ENCODE results near the gene DUS2.
"Not testable (repeated sequence)": the region's sequence is repeated elsewhere in the genome, so short reads cannot be mapped to it uniquely, and the experiment has no call there.

Gene DUS2

DNA sequence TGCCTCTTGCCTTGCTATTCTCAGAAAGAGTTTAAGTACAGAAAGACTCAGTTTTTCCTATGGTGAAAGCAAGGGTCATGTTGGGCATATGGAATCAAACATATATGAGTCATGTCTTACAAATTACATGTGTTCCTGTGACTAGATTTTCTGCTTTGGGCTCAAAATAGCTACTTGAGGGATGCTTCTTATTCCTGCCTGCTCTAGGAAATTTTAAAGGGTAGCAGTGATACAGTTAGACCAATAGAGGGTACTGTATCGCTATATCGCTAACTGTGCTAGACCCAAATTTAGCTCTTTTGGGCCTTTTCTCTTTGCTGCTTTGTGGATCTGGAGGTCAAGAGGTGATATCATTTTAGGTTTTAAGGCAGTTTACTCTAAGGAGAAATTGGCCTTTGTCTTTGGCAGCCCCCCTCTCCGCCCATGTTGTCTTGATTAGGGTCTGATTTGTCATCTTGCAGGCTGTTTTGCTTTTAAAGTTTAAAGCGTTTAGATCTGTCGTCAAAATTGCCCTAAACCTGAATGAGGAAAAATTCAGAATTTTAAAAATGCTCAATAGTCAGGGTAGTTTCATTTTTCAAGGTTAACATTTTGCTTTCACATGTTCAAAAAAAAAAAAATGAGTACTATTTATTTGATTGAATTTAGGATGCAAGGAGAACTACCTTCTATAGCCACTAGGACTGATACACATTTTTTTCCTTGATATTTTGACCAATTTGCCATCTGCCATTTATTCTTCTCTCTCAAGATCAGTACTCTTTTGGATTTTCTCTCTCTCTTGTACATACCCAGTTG is 70.9 kb downstream of the DUS2 start:
- DNase-seq = peak; percentile 51

DNA sequence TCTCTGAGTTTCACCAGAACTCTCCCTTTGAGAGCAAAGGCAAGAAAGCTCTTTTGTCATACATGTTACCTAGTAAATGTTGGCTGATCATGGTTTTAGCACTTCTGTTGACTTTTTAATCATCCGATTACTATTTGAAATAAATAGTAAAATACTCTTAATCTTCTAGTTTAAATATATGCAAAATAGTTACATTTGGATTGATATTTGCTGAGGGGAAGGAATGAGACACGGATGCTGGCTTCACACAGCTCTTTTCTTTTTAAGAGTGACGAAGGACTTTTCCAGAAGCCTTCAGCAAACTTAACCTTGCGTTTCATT is 71.5 kb downstream of the DUS2 start:
- no peak for DNase-seq

DNA sequence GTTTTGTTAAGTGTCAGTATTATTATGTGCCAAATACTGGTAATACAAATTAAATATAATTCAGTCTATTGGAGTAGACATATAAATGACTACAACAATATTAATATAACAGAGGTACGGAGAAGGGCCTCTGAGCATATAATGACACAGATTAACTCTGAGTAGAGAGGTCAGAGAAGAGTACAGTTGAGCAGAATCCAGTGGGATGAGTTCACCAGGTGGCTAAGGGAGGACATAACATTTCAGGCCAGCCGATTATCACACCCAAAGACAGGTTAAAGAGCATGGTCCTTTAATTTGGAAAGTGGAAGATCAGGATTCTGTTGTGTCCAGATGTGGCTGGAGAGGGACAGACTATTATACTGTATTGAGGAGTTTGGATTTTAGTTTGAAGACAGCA is 73.4 kb downstream of the DUS2 start:
- no peak for DNase-seq

DNA sequence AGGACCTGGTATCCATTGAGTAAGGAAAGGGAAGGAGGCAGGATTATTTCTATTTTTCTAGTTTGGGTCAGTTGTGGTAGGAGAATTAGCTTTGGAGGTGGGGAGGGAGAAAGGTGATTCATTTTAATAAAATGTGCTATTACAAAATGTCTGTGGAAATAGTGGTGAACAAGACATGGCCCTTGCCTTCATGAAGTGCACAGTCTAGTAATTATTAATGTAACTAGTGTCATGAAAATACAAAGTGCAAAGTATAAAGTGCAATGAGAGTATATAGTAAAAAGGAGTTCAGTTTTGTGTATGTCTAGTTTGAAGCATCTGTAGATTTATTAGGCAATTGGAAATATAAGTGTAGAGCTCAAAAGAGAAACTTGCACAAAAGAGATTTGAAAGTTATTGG is 74.0 kb downstream of the DUS2 start:
- no peak for DNase-seq

DNA sequence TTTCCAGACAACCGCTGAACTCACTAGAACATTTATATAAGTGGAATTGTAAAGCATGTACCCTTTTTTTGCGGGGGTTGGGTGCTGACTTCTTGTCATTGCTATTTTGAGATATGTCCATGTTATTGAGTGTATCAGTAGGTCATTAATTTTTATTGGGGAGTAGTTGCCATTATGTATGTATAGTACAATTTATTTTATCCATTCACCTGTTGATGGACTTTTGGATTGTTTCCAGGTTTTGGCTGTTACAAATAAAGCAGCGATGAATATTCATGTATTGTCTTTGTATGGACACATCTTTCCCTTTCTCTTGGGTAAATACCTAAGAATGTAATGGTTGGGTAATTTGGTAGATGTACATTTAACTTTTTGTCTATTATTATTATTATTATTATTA is 74.8 kb downstream of the DUS2 start:
- DNase-seq = no peak

DNA sequence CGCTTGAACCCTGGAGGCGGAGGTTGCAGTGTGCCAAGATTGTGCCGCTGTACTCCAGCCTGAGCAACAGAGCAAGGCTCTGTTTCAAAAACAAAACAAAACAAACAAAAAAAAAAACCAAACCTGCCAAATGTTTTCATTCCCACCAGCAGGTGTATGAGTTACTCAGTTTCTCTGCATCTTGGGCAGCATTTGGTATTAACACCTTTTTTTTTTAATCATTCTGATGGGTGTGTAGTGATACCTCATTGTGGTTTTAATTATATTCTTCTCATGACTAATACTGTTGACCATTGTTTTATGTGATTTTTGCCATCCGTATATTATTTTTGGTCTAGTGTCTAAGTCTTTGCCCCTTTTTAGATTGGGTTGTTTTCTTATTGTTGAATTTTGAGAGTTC is 77.4 kb downstream of the DUS2 start:
- DNase-seq = no peak

DNA sequence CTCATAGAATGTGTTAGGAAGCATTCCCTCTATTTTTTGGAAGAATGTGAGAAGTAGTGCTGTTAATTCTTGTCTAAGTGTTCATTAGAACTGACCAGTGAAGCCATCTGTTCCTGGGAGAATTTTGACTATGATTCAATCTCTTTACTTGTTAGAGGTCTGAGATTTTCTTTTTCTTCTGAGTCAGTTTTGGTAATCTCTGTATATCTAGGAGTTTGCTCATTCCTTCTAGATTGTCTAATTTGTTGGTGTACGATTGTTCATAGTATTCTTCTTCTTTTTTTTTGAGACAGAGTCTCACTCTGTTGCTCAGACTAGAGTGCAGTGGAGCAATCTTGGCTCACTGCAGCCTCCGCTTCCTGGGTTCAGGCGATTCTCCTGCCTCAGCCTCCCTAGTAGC is 82.5 kb downstream of the DUS2 start:
- no peak for DNase-seq

DNA sequence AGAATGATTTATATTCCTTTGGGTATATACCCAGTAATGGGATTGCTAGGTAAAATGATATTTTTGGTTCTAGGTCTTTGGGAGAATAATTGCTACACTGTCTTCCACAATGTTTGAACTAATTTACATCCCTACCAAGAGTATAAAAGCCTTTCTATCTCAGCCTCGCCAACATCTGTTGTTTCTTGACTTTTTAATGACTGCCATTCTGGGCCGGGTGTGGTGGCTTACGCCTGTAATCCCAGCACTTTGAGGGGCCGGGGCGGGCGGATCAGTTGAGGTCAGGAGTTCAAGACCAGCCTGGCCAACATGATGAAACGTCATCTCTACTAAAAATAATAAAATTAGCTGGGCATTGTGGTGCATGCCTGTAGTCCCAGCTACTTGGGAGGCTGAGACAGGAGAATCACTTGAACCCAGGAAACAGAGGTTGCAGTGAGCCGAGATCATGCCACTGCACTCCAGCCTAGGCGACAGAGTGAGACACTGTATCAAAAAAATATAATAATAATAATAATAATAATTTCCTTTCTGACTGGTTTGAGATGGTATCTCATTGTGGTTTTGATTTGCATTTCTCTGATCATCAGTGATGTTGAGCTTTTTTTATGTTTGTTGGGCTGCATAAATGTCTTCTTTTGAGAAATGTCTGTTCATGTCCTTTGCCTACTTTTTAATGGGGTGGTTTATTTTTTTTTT is 84.3 kb downstream of the DUS2 start:
- not testable (repeated sequence) for DNase-seq

DNA sequence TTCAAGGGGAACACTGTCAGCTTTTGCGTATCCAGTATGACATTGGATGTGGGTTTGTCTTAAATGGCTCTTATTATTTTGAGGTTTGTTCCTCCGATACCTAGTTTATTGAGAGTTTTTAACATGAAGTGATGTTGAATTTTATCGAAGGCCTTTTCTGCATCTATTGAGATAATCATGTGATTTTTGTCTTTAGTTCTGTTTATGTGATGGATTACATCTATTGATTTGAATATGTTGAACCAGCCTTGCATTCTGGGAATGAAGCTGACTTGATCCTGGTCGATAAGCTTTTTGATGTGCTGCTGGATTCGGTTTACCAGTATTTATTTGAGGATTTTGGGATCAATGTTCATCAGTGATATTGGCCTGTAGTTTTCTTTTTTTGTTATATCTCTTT is 86.1 kb downstream of the DUS2 start:
- not testable (repeated sequence) for DNase-seq

DNA sequence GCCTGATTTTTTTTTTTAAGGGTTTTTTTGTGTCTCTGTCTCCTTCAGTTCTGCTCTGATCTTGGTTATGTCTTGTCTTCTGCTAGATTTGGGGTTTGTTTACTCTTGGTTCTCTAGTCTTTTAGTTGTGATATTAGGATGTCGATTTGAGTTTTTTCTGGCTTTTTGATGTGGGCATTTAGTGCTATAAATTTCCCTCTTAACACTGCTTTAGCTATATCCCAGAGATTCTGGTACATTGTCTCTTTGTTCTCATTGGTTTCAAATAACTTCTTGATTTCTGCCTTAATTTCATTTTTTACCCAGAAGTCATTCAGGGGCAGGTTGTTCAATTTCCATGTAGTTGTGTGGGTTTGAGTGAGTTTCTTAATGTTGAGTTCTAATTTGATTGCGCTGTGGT is 87.5 kb downstream of the DUS2 start:
- not testable (repeated sequence) for DNase-seq

DNA sequence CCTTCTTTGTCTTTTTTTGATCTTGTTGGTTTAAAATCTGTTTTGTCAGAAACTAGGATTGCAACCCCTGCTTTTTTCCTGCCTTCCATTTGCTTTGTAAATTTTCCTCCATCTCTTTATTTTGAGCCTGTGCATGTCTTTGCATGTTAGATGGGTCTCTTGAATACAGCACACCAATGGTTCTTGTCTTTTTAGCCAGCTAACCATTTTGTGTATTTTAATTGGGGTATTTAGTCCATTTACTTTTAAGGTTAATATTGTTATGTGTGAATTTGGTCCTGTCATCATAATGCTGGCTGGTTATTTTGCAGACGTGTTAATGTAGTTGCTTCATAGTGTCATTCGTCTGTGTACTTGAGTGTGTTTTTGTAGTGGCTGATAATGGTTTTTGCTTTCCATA is 88.3 kb downstream of the DUS2 start:
- no peak for DNase-seq

DNA sequence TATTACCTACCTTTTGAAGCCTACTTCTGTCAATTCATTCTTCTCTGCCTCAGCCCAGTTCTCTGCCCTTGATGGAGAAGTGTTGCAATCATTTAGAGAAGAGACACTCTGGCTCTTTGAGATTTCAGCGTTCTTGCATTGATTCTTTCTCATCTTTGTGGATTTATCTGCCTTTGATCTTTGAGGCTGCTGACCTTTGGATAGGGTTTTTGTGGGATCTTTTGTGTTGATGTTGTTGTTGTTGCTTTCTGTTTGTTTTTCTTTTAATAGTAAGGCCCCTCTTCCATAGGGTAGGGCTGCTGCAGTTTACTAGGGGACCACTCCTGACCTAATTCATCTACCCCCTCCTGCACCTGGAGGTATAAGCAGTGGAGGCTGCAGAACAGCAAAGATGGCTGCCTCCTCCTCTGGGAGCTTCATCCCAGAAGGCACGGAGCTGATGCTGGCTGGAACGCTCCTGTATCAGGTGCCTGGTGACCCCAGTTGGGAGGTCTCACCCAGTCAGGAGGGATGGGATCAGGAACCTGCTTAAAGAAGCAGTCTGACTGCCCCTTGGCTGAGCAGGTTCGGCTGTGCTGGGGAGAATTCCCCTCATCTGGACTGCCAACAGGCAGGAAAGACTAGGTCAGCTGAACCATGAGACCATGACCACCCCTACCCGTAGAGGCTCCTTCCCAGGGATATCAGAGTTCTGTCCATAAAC is 90.1 kb downstream of the DUS2 start:
- DNase-seq = no peak

DNA sequence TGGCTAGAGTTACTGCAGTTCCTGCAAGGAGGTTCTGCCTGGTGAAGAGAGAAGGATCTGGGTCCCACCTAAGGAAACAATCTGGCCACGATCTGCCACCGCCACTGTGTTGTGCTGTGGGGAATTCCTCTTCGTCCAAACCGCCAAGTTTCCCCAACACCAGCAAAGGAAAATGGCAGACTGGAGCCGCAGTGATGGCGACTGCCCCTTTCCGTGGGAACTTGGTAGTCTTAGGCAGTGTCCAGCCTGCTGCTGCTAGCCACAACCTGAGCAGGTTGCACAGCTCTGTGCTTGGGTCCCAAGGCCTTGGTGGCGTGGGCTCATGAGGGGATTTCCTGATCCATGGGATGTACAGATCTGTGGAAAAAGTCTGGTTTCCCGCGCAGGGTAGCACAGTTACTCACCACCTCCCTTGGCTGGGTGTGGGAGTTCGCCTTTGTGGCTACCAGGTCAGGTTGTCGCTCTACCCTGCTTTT is 90.7 kb downstream of the DUS2 start:
- DNase-seq = no peak

DNA sequence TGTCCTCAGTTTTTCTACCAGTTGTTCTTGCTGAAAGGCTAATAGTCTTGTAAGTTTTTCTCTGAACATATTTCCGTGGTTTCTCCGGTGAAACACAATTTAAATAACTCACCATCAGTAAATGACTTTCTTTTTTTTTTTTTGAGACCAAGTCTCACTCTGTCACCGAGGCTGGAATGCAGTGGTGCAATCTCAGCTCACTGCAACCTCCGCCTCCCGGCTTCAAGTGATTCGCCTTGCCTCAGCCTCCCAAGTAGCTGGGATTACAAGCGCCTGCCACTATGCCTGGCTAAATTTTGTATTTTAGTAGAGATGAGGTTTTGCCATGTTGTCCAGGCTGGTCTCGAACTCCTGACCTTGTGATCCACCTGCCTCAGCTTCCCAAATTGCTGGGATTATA is 91.9 kb downstream of the DUS2 start:
- DNase-seq = not testable (repeated sequence)

DNA sequence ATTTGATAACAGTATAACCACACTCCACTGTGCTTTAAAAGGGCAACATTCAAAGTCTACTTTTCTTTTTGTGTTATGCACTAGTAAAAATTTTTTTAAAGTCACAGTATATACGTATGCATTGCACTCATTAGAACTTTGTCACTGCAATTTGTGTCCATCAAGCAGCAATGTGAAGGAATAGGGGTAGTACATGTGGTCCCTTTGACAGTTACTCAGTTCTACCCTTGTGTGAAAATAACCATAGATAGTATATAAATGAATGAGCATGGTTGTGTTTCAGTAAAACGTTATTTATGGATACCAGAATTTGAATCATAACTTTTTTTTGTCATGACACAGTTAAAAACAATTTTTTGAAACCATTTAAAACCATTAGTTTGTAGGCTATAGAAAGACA is 92.8 kb downstream of the DUS2 start:
- no peak for DNase-seq

DNA sequence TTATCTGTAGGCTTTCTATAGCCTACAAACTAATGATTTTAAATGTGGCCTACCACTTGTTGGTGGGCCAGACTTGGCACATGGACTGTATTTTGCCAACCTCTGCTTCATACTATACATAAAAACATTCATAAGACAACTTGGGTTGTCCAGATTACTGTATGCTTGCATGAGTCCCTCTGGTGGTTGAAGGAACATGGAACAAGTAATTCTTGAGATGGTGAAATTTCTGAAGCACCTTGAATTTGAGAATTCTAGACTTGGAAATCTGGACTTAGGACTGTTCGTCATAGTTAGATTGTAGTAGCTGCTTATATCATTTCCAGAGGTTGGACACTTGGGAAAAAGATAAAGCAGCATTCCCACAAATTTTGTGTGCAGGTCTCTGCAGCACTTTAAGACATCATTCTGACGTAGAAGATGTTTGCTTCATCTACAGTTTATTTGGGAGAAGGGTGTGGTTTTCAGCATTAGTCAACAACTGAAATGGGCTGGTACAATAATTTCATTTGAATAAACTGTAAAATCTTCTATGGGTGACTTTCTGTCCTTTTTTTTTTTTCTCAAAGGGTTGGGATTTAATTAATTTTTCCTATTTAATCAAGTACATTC is 93.3 kb downstream of the DUS2 start:
- peak; percentile 32 for DNase-seq

DNA sequence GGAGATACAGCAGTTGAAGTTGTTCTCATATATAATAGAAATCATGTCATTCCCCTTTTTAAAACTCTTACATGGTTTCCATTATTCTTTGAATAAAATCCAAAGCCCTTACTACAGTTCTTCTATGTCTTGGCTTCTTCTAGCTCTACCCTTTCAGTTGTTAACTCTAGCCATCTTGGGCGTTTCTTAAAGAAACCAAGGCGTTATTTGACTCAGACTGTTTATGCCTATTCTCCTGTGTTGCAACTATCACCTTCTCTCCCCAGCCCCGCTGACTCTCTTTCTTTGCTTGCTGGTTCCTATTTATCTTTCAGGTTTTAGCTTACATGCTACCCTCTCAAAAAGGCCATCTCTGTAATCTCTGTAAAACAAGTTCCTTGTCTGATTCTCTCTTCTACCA is 94.8 kb downstream of the DUS2 start:
- DNase-seq = peak; percentile 32

DNA sequence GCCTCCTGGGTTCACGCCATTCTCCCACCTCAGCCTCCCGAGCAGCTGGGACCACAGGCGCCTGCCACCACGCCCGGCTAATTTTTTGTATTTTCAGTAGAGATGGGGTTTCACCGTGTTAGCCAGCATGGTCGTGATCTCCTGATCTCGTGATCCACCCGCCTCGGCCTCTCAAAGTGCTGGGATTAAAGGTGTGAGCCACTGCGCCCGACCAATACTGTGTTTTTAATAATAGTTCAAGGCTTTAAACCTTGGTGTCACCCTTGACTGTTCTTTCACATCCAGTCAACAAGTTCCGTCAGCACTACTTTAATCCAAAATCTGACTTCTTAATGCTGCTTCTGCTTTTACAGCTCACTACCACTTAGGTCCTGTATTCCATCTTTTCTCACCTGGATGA is 95.9 kb downstream of the DUS2 start:
- DNase-seq = not testable (repeated sequence)

DNA sequence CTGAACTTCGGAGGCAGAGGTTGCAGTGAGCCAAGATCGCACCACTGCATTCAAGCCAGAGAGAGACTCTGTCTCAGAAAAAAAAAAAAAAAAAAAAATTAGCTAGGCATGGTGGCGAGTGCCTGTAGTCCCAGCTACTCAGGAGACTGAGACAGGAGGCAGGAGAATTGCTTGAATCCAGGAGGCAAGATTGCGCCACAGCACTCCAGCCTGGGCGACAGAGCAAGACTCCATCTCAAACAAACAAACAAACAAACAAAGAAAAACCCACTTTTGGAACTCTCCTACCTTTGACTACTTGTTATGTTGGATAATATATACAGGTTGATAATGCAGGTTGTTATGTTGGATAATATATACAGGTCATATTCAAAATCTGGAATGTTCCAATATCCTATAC is 97.4 kb downstream of the DUS2 start:
- not testable (repeated sequence) for DNase-seq

DNA sequence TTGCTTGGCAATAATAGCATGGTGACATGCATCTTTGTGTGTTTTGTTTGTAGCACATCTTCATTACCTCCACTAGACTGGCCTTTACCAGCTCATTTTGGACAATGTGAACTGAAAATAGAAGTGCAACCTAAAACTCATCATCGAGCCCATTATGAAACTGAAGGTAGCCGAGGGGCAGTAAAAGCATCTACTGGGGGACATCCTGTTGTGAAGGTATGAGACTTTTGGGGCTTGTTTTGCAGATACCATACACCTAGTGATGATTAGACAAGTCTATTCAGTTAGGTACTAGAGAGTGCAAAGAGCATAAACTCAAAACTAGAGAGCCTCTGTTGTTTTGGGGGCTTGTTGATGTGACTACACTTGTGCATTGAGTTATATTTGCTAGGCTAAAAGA is 103.3 kb downstream of the DUS2 start:
- no peak for DNase-seq

DNA sequence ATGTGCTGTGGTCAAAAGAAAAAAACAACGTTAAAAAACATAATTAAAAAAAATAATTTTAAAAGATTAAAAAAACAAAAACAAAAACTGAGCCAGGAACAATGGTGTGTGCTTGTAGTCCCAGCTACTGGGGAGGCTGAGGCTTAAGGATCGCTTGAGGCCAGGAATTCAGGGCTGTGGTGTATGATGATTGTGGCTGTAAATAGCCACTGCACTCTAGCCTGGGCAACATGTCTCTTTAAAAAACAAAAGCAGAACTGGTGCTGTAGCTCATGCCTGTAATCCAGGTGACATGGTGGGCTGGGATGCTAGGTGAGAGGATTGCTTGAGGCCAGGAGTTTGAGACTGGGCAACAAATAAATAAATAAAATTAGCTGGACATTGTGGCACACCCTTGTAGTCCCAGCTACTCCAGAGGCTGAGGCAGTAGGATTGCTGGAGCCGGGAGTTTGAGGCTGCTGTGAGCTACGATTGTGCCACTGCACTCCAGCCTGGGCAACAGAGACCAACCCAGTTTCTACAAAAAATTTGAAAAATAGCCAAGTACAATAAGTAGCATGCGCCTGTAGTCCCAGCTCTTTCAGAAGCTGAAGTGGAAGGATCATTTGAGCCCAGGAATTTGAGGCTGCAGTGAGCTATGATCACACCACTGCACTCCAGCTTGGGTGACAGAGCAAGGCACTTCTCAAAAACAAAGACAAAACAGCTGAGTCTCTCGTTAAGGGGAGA is 105.7 kb downstream of the DUS2 start:
- DNase-seq = no peak
